Esophagus muscularis mucosa (tissue), 3 donors: ENCODE measurements around the gene TAGAP.

Experiments used
- CTCF ChIP-seq, 3 experiments: fragments of 200-600 bp in 2 of 3; fragments of 450-650 bp in 1 of 3; sonication (generic) in 2 of 3; IDR thresholded peaks; one replicate each; pipeline ENCODE4 v1.5.1; 2017 to 2019; ENCODE audit warnings: antibody characterized with exemption in 3 of 3, mild to moderate bottlenecking in 2 of 3, moderate library complexity in 1 of 3
- EP300 ChIP-seq: sonication (generic); formaldehyde crosslinking; IDR thresholded peaks from one replicate; pipeline ENCODE4 v1.6.1; 2017; ENCODE audit warnings: antibody characterized with exemption

DNA sequence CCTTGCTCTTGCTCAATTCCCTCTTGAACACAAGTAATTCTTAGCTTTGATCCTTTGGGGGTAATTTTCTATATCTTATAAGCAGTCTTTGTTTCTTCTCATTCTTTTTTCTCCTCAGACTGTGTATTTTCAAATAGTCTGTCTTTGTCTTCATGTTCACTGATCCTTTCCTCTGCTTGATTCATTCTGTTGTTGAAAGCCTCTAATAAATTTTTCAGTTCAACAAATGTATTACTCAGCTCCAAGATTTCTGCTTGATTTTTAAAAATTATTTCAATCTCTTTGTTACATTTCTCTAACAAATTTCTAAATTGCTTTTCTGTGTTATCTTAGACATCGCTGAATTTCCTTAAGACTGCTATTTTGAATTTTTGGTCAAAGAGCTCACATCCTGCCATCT is 56.3 kb downstream of the TAGAP start:
- TF ChIP-seq CTCF (IDR thresholded peaks at IDR 0.05) (no peak), EP300 (no peak)
